HepG2 (cell line): ENCODE results near the gene SPINK8.

Source experiments
- NCOA5 ChIP-seq: sonication (generic); formaldehyde crosslinking; IDR thresholded peaks from 2 replicates; pipeline ENCODE4 v1.4.0; 2020; ENCODE audit warnings: missing genetic modification reagents
- NCOR1 ChIP-seq: fragments of 200-600 bp; sonication (generic); IDR thresholded peaks from 2 replicates; pipeline ENCODE4 v1.7.0; 2017; ENCODE audit warnings: antibody characterized with exemption, low read length, borderline replicate concordance
- RBM39 ChIP-seq: fragments of 200-400 bp; formaldehyde crosslinking; IDR thresholded peaks from one replicate; pipeline ENCODE4 v1.6.1; 2018; ENCODE audit warnings: antibody characterized with exemption, mild to moderate bottlenecking, low read depth, low read length; ENCODE audit not compliant: poor library complexity, severe bottlenecking
- ZBTB43 ChIP-seq: sonication (generic); formaldehyde crosslinking; conservative IDR thresholded peaks from 2 replicates; pipeline ENCODE4 v1.4.0; 2020; ENCODE audit warnings: missing genetic modification reagents
- TF ChIP-seq, protein P1 (sequence below): sonication (generic); formaldehyde crosslinking; IDR thresholded peaks from 2 replicates; pipeline ENCODE4 v1.5.1; 2020; ENCODE audit warnings: mild to moderate bottlenecking, missing genetic modification reagents, moderate library complexity

- no peak for TF ChIP-seq RBM39
- no peak for TF ChIP-seq NCOA5 (CRISPR knock-in tag)
- TF ChIP-seq ZBTB43 (CRISPR knock-in tag): no peak
- TF ChIP-seq, protein P1, sequence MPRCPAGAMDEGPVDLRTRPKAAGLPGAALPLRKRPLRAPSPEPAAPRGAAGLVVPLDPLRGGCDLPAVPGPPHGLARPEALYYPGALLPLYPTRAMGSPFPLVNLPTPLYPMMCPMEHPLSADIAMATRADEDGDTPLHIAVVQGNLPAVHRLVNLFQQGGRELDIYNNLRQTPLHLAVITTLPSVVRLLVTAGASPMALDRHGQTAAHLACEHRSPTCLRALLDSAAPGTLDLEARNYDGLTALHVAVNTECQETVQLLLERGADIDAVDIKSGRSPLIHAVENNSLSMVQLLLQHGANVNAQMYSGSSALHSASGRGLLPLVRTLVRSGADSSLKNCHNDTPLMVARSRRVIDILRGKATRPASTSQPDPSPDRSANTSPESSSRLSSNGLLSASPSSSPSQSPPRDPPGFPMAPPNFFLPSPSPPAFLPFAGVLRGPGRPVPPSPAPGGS (CRISPR knock-in tag): no peak
- TF ChIP-seq NCOR1: no peak
These were observed 28.1 kb downstream of the SPINK8 start for GRCh38 chr3:48305396-48305795.
